GM12878 (cell line): ENCODE data around the gene VWA7. TPM values are rescaled to one million over a fixed set of nuclear protein-coding genes. Genes with fewer than 3 reads are reported as not detected.
A peak's percentile ranks its signal among the peaks of the same experiment; 100 is the strongest.

Source experiments
- ATAC-seq: fragments of 200-7000 bp; cut with Tn5 transposase; 3 replicates; pipeline ENCODE4 v1.9.1; 2020; ENCODE audit warnings: mild to moderate bottlenecking, moderate library complexity
- BruUV-seq: library from RNA; stranded (reverse); fragments of 400-500 nt; replicated peaks from 2 replicates; lab custom pipeline; 2021; lab: Mats Ljungman, UMichigan
- CTCF ChIA-PET: fragments of 300-600 bp; sonication (Branson Sonifier 250); formaldehyde crosslinking; extraction: SDS; loops from one replicate; lab custom pipeline; 2021; ENCODE audit warnings: inconsistent platforms; lab: Yijun Ruan, JAX
- POLR2A ChIA-PET: fragments of 350-600 bp; formaldehyde crosslinking; extraction: SDS; loops from one replicate; lab custom pipeline; 2021; ENCODE audit warnings: inconsistent platforms; lab: Charles Lee
- RAD21 ChIA-PET: fragments of 300-600 bp; sonication (Branson Sonifier 250); formaldehyde crosslinking; loops from one replicate; lab custom pipeline; 2023; ENCODE audit warnings: antibody characterized with exemption; ENCODE audit not compliant: unreplicated experiment; lab: Charles Lee
- SMC1A ChIA-PET: fragments of 300-600 bp; sonication (Branson Sonifier 250); formaldehyde crosslinking; loops from one replicate; lab custom pipeline; 2023; ENCODE audit not compliant: unreplicated experiment, uncharacterized antibody; lab: Charles Lee
- DNase-seq: peaks from one replicate; pipeline ENCODE4 v3.0.0-alpha.2; 2011; ENCODE audit warnings: low read depth, low spot score
- FAIRE-seq: peaks from 3 replicates; lab custom pipeline; 2011; peaks lifted over from hg19 to GRCh38; lab: Jason Lieb, UNC
- H2AFZ ChIP-seq: 2 replicates; pipeline ENCODE4 v1.6.0; 2011; ENCODE audit warnings: low read depth, low read length, control low read depth; ENCODE audit not compliant: control insufficient read depth
- H3K27ac ChIP-seq: 2 replicates; pipeline ENCODE4 v1.5.1; 2011; ENCODE audit warnings: control low read depth; ENCODE audit not compliant: control insufficient read depth, insufficient read depth
- H3K27me3 ChIP-seq, 2 experiments: replicated peaks in 1 of 2; 2 replicates each; pipeline versions ENCODE4 v1.6.0 to v1.6.1; 2011; ENCODE audit warnings: low read length in 1 of 2; ENCODE audit not compliant: control insufficient read depth in 2 of 2, insufficient read depth in 2 of 2
- H3K36me3 ChIP-seq, 2 experiments: 2 replicates each; pipeline ENCODE4 v1.5.1; 2011; ENCODE audit warnings: low read length in 1 of 2; ENCODE audit not compliant: control insufficient read depth in 2 of 2, insufficient read depth in 2 of 2
- H3K4me1 ChIP-seq: 2 replicates; pipeline ENCODE4 v1.6.1; 2011; ENCODE audit warnings: mild to moderate bottlenecking, low read length, moderate library complexity, mixed read lengths; ENCODE audit not compliant: control insufficient read depth, insufficient read depth
- H3K4me2 ChIP-seq: 2 replicates; pipeline ENCODE4 v1.6.0; 2011; ENCODE audit warnings: control low read depth; ENCODE audit not compliant: control insufficient read depth, insufficient read depth
- H3K4me3 ChIP-seq: fragments of 200-600 bp; sonication (generic); 2 replicates; pipeline ENCODE4 v1.5.1; 2016
- H3K79me2 ChIP-seq: 2 replicates; pipeline ENCODE4 v1.6.0; 2011; ENCODE audit warnings: low read length; ENCODE audit not compliant: control insufficient read depth, insufficient read depth
- H3K9ac ChIP-seq: 2 replicates; pipeline ENCODE4 v1.8.0; 2011; ENCODE audit warnings: low read length, control low read depth, mixed read lengths; ENCODE audit not compliant: control insufficient read depth, insufficient read depth
- H3K9me3 ChIP-seq: replicated peaks from 3 replicates; pipeline ENCODE4 v1.5.1; 2011; ENCODE audit warnings: mild to moderate bottlenecking, low read length; ENCODE audit not compliant: control insufficient read depth, insufficient read depth
- H4K20me1 ChIP-seq: 2 replicates; pipeline ENCODE4 v1.6.0; 2011; ENCODE audit not compliant: control insufficient read depth, insufficient read depth
- BCL3 ChIP-seq: IDR thresholded peaks from 2 replicates; pipeline ENCODE4 v1.6.1; 2011; ENCODE audit warnings: borderline replicate concordance, low read depth, mild to moderate bottlenecking, moderate library complexity, low read length; ENCODE audit not compliant: insufficient read depth, poor library complexity, severe bottlenecking
- ELK1 ChIP-seq: IDR thresholded peaks from 2 replicates; pipeline ENCODE4 v1.6.1; 2012; ENCODE audit warnings: low read depth, low read length, improper control_type of control experiment
- IRF4 ChIP-seq: IDR thresholded peaks from 2 replicates; pipeline ENCODE4 v1.6.1; 2011; ENCODE audit warnings: low read depth, low read length
- KLF5 ChIP-seq: fragments of 450-650 bp; IDR thresholded peaks from 2 replicates; pipeline ENCODE4 v1.6.1; 2014; ENCODE audit warnings: mild to moderate bottlenecking; ENCODE audit not compliant: partially characterized antibody
- RAD21 ChIP-seq: IDR thresholded peaks from 2 replicates; pipeline ENCODE4 v1.6.1; 2011; ENCODE audit warnings: mild to moderate bottlenecking, low read depth, low read length, moderate library complexity; ENCODE audit not compliant: insufficient read depth
- RELA ChIP-seq: fragments of 450-650 bp; IDR thresholded peaks from 2 replicates; pipeline ENCODE4 v1.8.0; 2014; ENCODE audit warnings: borderline replicate concordance; ENCODE audit not compliant: partially characterized antibody
- TCF7 ChIP-seq: IDR thresholded peaks from 2 replicates; pipeline ENCODE4 v1.6.1; 2014; ENCODE audit warnings: antibody characterized with exemption, borderline replicate concordance
- ZBTB11 ChIP-seq: fragments of 450-650 bp; formaldehyde crosslinking; IDR thresholded peaks from 2 replicates; pipeline ENCODE4 v1.5.0; 2022; ENCODE audit warnings: mild to moderate bottlenecking, missing genetic modification characterization
- ZBTB33 ChIP-seq: fragments of 450-650 bp; IDR thresholded peaks from 2 replicates; pipeline ENCODE4 v1.6.1; 2017; ENCODE audit warnings: mild to moderate bottlenecking
- ZNF24 ChIP-seq: fragments of 450-650 bp; IDR thresholded peaks from 2 replicates; pipeline ENCODE4 v1.6.1; 2017; ENCODE audit warnings: antibody characterized with exemption, mild to moderate bottlenecking
- WGBS: methylation state at CpG from one replicate; pipeline ENCODE4 v1.1.6; 2016; ENCODE audit warnings: low lambda C conversion rate; ENCODE audit not compliant: insufficient replicate concordance, insufficient coverage; ENCODE audit errors: missing lambda C conversion rate; 5-methylcytosine and 5-hydroxymethylcytosine counted together
- in situ Hi-C: fragments of 300-500 bp; cut with MboI; formaldehyde crosslinking; loops from 9 replicates; pipeline ENCODE4 v1.14.3; 2018; ENCODE audit warnings: mixed read lengths
- intact Hi-C: fragments of 100-400 bp; cut with micrococcal nuclease; formaldehyde crosslinking; loops from one replicate; pipeline ENCODE4 v1.14.2; 2022; ENCODE audit not compliant: unreplicated experiment
- polyA plus RNA-seq, 11 experiments: library from polyadenylated mRNA; depleted of rRNA in 4 of 11; unstranded in 6 of 11; stranded (reverse) in 5 of 11; fragments of >200 nt; fragmentation: Nextera tagmentation in 4 of 11; fragmentation: Illumina TruSeq in 1 of 11; extraction: Ambion mirVana in 4 of 11; extraction: Trizol in 1 of 11; gene quantifications; 1 replicate in 1 of 11; 2 replicates in 10 of 11; pipeline versions ENCODE4 v1.2.1 to v1.2.3, GENCODE V29; 2011 to 2016; ENCODE audit warnings: inconsistent platforms in 2 of 11, missing spikeins in 2 of 11, low read depth in 1 of 11
- total RNA-seq, 4 experiments: library from RNA; depleted of rRNA in 3 of 4; stranded (reverse); fragments of >200 nt in 3 of 4; fragmentation: Illumina TruSeq in 1 of 4; extraction: Trizol in 1 of 4; gene quantifications; 2 replicates each; pipeline versions ENCODE4 v1.2.1 to v1.2.3, GENCODE V29; 2013 to 2021

Gene VWA7
- total and polyA plus RNA-seq, 10 of the 15 experiments (the other 5 are each of a cell fraction or from before 2014, with no cell fraction given): 0.11 to 3.1 (median 1.2) TPM; not detected in 1

- peak overlapping the region; percentile 58 for H3K27ac ChIP-seq
- no peaks in the 10 kb centered on the region for H3K36me3 ChIP-seq
- H3K27me3 ChIP-seq: no peaks in the 10 kb centered on the region
- H3K9ac ChIP-seq: peak overlapping the region; percentile 64
- H3K4me2 ChIP-seq: peak overlapping the region; percentile 82
- no peaks in the 10 kb centered on the region for H4K20me1 ChIP-seq
- ChIA-PET SMC1A (interaction anchor here (0.8 to 3.0 kb wide), 7 partner anchors 10 to 77 kb away, joined by 3 to 12 read pairs (median 7); partner anchors contain the start of gene CLIC1), POLR2A (interaction anchor here (0.9 to 5.2 kb wide), 11 partner anchors 10 to 377 kb away, joined by 4 to 91 read pairs (median 10); partner anchors contain the start of genes CLIC1, HSPA1B, MSH5 and PBX2), RAD21 (interaction anchor here (0.9 to 4.3 kb wide), 7 partner anchors 13 to 76 kb away, joined by 3 to 27 read pairs (median 19); partner anchors contain the start of genes CLIC1, HSPA1B and VARS1), CTCF (interaction anchor here (0.9 to 2.5 kb wide), 7 partner anchors 9 to 41 kb away, joined by 3 to 12 read pairs (median 4); partner anchors contain the start of gene VARS1)
- FAIRE-seq (no peak), DNase-seq (no peak), ATAC-seq (no peak)
- no peaks in the 10 kb centered on the region for H3K9me3 ChIP-seq
- H3K4me1 ChIP-seq: peaks cover 29% of the 10 kb centered on the region
- in situ Hi-C loops: no loop called here
- TF ChIP-seq IRF4 (no peak), ZNF24 (no peak), ELK1 (no peak), BCL3 (no peak), ZBTB11 (CRISPR knock-in tag) (no peak), TCF7 (no peak), RAD21 (no peak), KLF5 (no peak), RELA (no peak), ZBTB33 (no peak)
- no peak overlapping the region; the same call in 1 of the 2 replicates for H2AFZ ChIP-seq
- no TSS peak for BruUV-seq
- intact Hi-C loops: loop anchor here (2.0 kb wide), 1 partner anchor 17 kb away; no protein-coding TSS in a partner anchor
- no peaks in the 10 kb centered on the region; the same call in 1 of the 2 replicates for H3K79me2 ChIP-seq
- peak overlapping the region; percentile 47; the same call in 1 of the 2 replicates for H3K4me3 ChIP-seq
- WGBS: 99% methylated on average over 7 of the region's 7 CpGs
Observed at GRCh38 chr6:31813465-31813849, 36.3 kb upstream of the VWA7 start.
